HCT116 (cell line): ENCODE results near the gene C1orf167. TPM values are rescaled to one million over a fixed set of nuclear protein-coding genes. Genes with fewer than 3 reads are reported as not detected.

Experiments used
- ATAC-seq: fragments of 200-7000 bp; cut with Tn5 transposase; 2 replicates; pipeline ENCODE4 v1.9.1; 2020; ENCODE audit warnings: mild to moderate bottlenecking, moderate library complexity
- BruUV-seq: library from RNA; stranded (reverse); fragments of 400-500 nt; replicated peaks from 2 replicates; lab custom pipeline; 2021; lab: Mats Ljungman, UMichigan
- CTCF ChIA-PET: fragments of 300-600 bp; sonication (Branson Sonifier 250); formaldehyde crosslinking; loops from one replicate; lab custom pipeline; 2021; ENCODE audit warnings: antibody characterized with exemption; lab: Charles Lee
- POLR2A ChIA-PET: fragments of 300-600, 350-600 bp; sonication (Branson Sonifier 250); formaldehyde crosslinking; loops from one replicate; lab custom pipeline; 2021; ENCODE audit warnings: antibody characterized with exemption; lab: Charles Lee
- RAD21 ChIA-PET, 2 experiments: fragments of 300-600 bp; sonication (Branson Sonifier 250); formaldehyde crosslinking; loops; one replicate each; lab custom pipeline; 2023; ENCODE audit warnings: low total read pairs in 2 of 2; ENCODE audit not compliant: uncharacterized antibody in 2 of 2, unreplicated experiment in 2 of 2, low non-redundant PET in 1 of 2; lab: Charles Lee
- DNase-seq: peaks from one replicate; pipeline ENCODE4 v3.0.0-alpha.2; 2010; ENCODE audit warnings: low read depth, low spot score
- H2AFZ ChIP-seq: fragments of 200-600 bp; shearing (Covaris generic), sonication (generic); 2 replicates; pipeline ENCODE4 v1.6.1; 2017; ENCODE audit warnings: low read depth, mixed run types, mixed read lengths, antibody characterized with exemption, low read length; ENCODE audit not compliant: poor library complexity, severe bottlenecking
- H3K27ac ChIP-seq: 2 replicates; pipeline ENCODE4 v1.5.1; 2012; ENCODE audit warnings: low read depth, low read length
- H3K27me3 ChIP-seq: fragments of 200-600 bp; sonication (generic); 2 replicates; pipeline ENCODE4 v1.6.1; 2016; ENCODE audit warnings: mixed run types, low read length, mixed read lengths; ENCODE audit not compliant: insufficient read depth
- H3K36me3 ChIP-seq, 2 experiments: fragments of 200-500 bp in 1 of 2; fragments of 200-600 bp in 1 of 2; sonication (Bioruptor generic) in 1 of 2; sonication (generic) in 1 of 2; 2 replicates each; pipeline versions ENCODE4 v1.5.1 to v1.6.1; 2014 to 2016; ENCODE audit warnings: low read length in 2 of 2, inconsistent platforms in 1 of 2, mixed read lengths in 1 of 2, mixed run types in 1 of 2; ENCODE audit not compliant: insufficient read depth in 2 of 2, control insufficient read depth in 1 of 2
- H3K4me1 ChIP-seq, 2 experiments: fragments of 200-600 bp in 1 of 2; sonication (generic) in 1 of 2; 2 replicates each; pipeline versions ENCODE4 v1.5.1 to v1.6.1; 2012 to 2017; ENCODE audit warnings: low read length in 2 of 2, inconsistent platforms in 1 of 2, mild to moderate bottlenecking in 1 of 2, mixed read lengths in 1 of 2, mixed run types in 1 of 2, moderate library complexity in 1 of 2; ENCODE audit not compliant: insufficient read depth in 2 of 2, control insufficient read depth in 1 of 2
- H3K4me2 ChIP-seq: fragments of 200-600 bp; sonication (generic); 2 replicates; pipeline ENCODE4 v1.6.1; 2017; ENCODE audit warnings: mixed run types, low read length, mixed read lengths
- H3K4me3 ChIP-seq, 2 experiments: fragments of 200-600 bp in 1 of 2; sonication (generic) in 1 of 2; replicated peaks in 1 of 2; 2 replicates each; pipeline ENCODE4 v1.5.1; 2011 to 2016; ENCODE audit warnings: low read length in 2 of 2, control low read depth in 1 of 2, low read depth in 1 of 2, mild to moderate bottlenecking in 1 of 2, mixed read lengths in 1 of 2, mixed run types in 1 of 2
- H3K79me2 ChIP-seq: fragments of 200-600 bp; sonication (generic); 2 replicates; pipeline ENCODE4 v1.6.1; 2017; ENCODE audit warnings: mild to moderate bottlenecking, mixed run types, low read length, moderate library complexity, mixed read lengths; ENCODE audit not compliant: insufficient read depth
- H3K9ac ChIP-seq: fragments of 200-600 bp; sonication (generic); 2 replicates; pipeline ENCODE4 v1.6.1; 2016; ENCODE audit warnings: low read length, mixed read lengths
- H3K9me2 ChIP-seq: fragments of 200-600 bp; sonication (generic), shearing (Covaris generic); 2 replicates; pipeline ENCODE4 v1.6.1; 2017; ENCODE audit warnings: mixed run types, mild to moderate bottlenecking, moderate library complexity; ENCODE audit not compliant: insufficient read depth
- H3K9me3 ChIP-seq, 2 experiments: fragments of 200-500 bp in 1 of 2; fragments of 200-600 bp in 1 of 2; sonication (Bioruptor generic) in 1 of 2; sonication (generic) in 1 of 2; 2 replicates each; pipeline ENCODE4 v1.6.1; 2014 to 2017; ENCODE audit warnings: low read length in 2 of 2, mixed read lengths in 2 of 2, inconsistent platforms in 1 of 2, low read depth in 1 of 2, mild to moderate bottlenecking in 1 of 2, mixed run types in 1 of 2, moderate library complexity in 1 of 2; ENCODE audit not compliant: control insufficient read depth in 1 of 2, insufficient read depth in 1 of 2
- H4K20me1 ChIP-seq: fragments of 200-600 bp; sonication (generic), shearing (Covaris generic); 2 replicates; pipeline ENCODE4 v1.6.1; 2017; ENCODE audit warnings: mixed run types, mild to moderate bottlenecking, moderate library complexity; ENCODE audit not compliant: insufficient read depth
- ATF3 ChIP-seq: IDR thresholded peaks from 2 replicates; pipeline ENCODE4 v1.6.1; 2012
- CEBPB ChIP-seq: IDR thresholded peaks from 2 replicates; pipeline ENCODE4 v1.6.1; 2012; ENCODE audit warnings: low read depth
- ELF1 ChIP-seq: IDR thresholded peaks from 2 replicates; pipeline ENCODE4 v1.6.1; 2012; ENCODE audit warnings: low read depth, borderline replicate concordance
- EZH2 ChIP-seq: fragments of 200-600 bp; sonication (generic); IDR thresholded peaks from 2 replicates; pipeline ENCODE4 v1.6.1; 2017; ENCODE audit warnings: antibody characterized with exemption, mixed run types
- EZH2phosphoT487 ChIP-seq: fragments of 200-600 bp; IDR thresholded peaks from 2 replicates; pipeline ENCODE4 v1.6.1; 2018; ENCODE audit warnings: antibody characterized with exemption, borderline replicate concordance
- FOSL1 ChIP-seq: IDR thresholded peaks from 2 replicates; pipeline ENCODE4 v1.6.1; 2012; ENCODE audit warnings: low read depth
- POLR2A ChIP-seq: IDR thresholded peaks from 2 replicates; pipeline ENCODE4 v1.7.0; 2011; ENCODE audit warnings: borderline replicate concordance; ENCODE audit not compliant: insufficient read depth, insufficient read length; ENCODE audit errors: extremely low read depth
- SIN3A ChIP-seq: IDR thresholded peaks from 2 replicates; pipeline ENCODE4 v1.6.1; 2012; ENCODE audit warnings: low read depth
- ZBTB33 ChIP-seq: IDR thresholded peaks from 2 replicates; pipeline ENCODE4 v1.6.1; 2011; ENCODE audit warnings: mild to moderate bottlenecking, low read length, moderate library complexity; ENCODE audit not compliant: insufficient replicate concordance; ENCODE audit errors: extremely low read depth
- ZFX ChIP-seq: fragments of 450-650 bp; IDR thresholded peaks from 2 replicates; pipeline ENCODE4 v1.6.1; 2017
- intact Hi-C: fragments of 100-400 bp; cut with micrococcal nuclease; formaldehyde crosslinking; loops from 2 replicates; pipeline ENCODE4 v1.10.0; 2022
- total RNA-seq: library from RNA; stranded (reverse); gene quantifications from one replicate; pipeline ENCODE4 v1.2.1, GENCODE V29; 2021; ENCODE audit not compliant: unreplicated experiment
- TF ChIP-seq, protein P1 (sequence below), 3 experiments: fragments of 200-600 bp in 1 of 3; sonication (generic) in 1 of 3; IDR thresholded peaks in 2 of 3; conservative IDR thresholded peaks in 1 of 3; 2 replicates each; pipeline ENCODE4 v1.5.1; 2012 to 2017; ENCODE audit warnings: low read depth in 2 of 3, low read length in 2 of 3, antibody characterized with exemption in 1 of 3, borderline replicate concordance in 1 of 3, control low read depth in 1 of 3, mild to moderate bottlenecking in 1 of 3, mixed read lengths in 1 of 3, mixed run types in 1 of 3, moderate library complexity in 1 of 3; ENCODE audit not compliant: insufficient read depth in 1 of 3
- TF ChIP-seq, protein P2 (sequence below): IDR thresholded peaks from 2 replicates; pipeline ENCODE4 v1.6.1; 2012; ENCODE audit warnings: low read depth

C1orf167 gene
- total RNA-seq, 1 experiment from 2014 or later = 0.12 TPM

DNA sequence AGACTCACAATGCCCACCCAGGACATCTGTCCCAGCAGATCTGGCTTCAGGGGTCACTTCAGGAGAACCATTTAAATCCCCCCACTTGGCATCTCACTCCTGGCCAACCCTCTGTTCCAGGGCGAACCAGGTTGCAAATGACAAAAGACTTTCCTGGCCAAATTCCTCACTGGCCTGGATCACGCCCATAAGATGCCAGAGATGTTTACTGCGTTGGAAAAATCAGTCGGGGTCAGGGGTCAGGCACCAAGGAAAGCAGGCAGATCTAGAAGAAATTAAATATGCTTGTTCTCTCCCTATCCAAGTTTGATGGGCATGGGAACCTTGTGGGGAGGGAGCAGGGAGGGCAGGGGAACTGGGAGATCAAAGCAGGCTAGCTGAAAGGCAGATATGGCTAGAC lies 40.7 kb upstream of the C1orf167 start:
- RAD21 ChIA-PET = no interaction called here
- Histone ChIP-seq H3K27me3 (no peaks in the 10 kb centered on the region), H3K9ac (no peak overlapping the region), H2AFZ (no peak overlapping the region), H3K36me3 (no peaks in the 10 kb centered on the region)
- ATAC-seq = no peak
- DNase-seq = no peak
- POLR2A ChIA-PET = no interaction called here
- no peak for TF ChIP-seq SIN3A
- TF ChIP-seq ELF1 = no peak
- TF ChIP-seq, all 23 proteins: peak for 0
- Histone ChIP-seq H3K79me2 (no peaks in the 10 kb centered on the region), H3K9me2 (no peaks in the 10 kb centered on the region), H3K27ac (no peak overlapping the region), H3K4me1 (peaks cover 0 to 16% of the 10 kb centered on the region in 2 experiments; a peak in 2 of 4 replicates), H3K4me2 (peak overlapping the region; percentile 19; the same call in 1 of the 2 replicates), H3K4me3 (no peak overlapping the region), H4K20me1 (no peaks in the 10 kb centered on the region), H3K9me3 (no peaks in the 10 kb centered on the region)
- BruUV-seq = no TSS peak
- CTCF ChIA-PET = interaction anchor here (1.7 kb wide), 1 partner anchor 71 kb away, joined by 5 read pairs; no protein-coding TSS in a partner anchor
- intact Hi-C loops = no loop called here

GRCh38 chr1:11722538-11722937 lies 39.5 kb upstream of the C1orf167 start:
- no TSS peak for BruUV-seq
- no peak overlapping the region for H3K4me3 ChIP-seq
- no peaks in the 10 kb centered on the region for H3K9me3 ChIP-seq
- no peaks in the 10 kb centered on the region for H3K27me3 ChIP-seq
- peaks cover 0 to 16% of the 10 kb centered on the region in 2 experiments; a peak in 2 of 4 replicates for H3K4me1 ChIP-seq
- intact Hi-C loops = no loop called here
- ChIA-PET CTCF (interaction anchor here (1.7 kb wide), 2 partner anchors 69 to 72 kb away, joined by 4 to 5 read pairs; partner anchors contain the start of gene FBXO2), RAD21 (no interaction called here), POLR2A (interaction anchor here (0.7 kb wide), 1 partner anchor 538 kb away, joined by 3 read pairs; no protein-coding TSS in a partner anchor)
- no peak overlapping the region for H3K4me2 ChIP-seq
- no peak overlapping the region for H2AFZ ChIP-seq
- no peak overlapping the region for H3K9ac ChIP-seq
- no peaks in the 10 kb centered on the region for H4K20me1 ChIP-seq
- ATAC-seq (no peak), DNase-seq (no peak)
- no peaks in the 10 kb centered on the region for H3K79me2 ChIP-seq
- H3K27ac ChIP-seq = no peak overlapping the region
- H3K36me3 ChIP-seq = no peaks in the 10 kb centered on the region
- no peaks in the 10 kb centered on the region for H3K9me2 ChIP-seq
- TF ChIP-seq ATF3 = no peak
- TF ChIP-seq EZH2phosphoT487 = no peak
- TF ChIP-seq, protein P1, sequence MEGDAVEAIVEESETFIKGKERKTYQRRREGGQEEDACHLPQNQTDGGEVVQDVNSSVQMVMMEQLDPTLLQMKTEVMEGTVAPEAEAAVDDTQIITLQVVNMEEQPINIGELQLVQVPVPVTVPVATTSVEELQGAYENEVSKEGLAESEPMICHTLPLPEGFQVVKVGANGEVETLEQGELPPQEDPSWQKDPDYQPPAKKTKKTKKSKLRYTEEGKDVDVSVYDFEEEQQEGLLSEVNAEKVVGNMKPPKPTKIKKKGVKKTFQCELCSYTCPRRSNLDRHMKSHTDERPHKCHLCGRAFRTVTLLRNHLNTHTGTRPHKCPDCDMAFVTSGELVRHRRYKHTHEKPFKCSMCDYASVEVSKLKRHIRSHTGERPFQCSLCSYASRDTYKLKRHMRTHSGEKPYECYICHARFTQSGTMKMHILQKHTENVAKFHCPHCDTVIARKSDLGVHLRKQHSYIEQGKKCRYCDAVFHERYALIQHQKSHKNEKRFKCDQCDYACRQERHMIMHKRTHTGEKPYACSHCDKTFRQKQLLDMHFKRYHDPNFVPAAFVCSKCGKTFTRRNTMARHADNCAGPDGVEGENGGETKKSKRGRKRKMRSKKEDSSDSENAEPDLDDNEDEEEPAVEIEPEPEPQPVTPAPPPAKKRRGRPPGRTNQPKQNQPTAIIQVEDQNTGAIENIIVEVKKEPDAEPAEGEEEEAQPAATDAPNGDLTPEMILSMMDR (IDR thresholded peaks at IDR 0.05 in 2 of 3, conservative IDR thresholded peaks at IDR 0.05 in 1 of 3; ENCODE audit: borderline replicate concordance in 1 of 3, insufficient read depth in 1 of 3, low read depth in 2 of 3, low read length in 2 of 3) = no peak
- TF ChIP-seq FOSL1 = no peak
- no peak for TF ChIP-seq EZH2
- no peak for TF ChIP-seq ELF1
- no peak for TF ChIP-seq POLR2A
- TF ChIP-seq CEBPB = no peak
- TF ChIP-seq ZFX = no peak
- TF ChIP-seq ZBTB33 = no peak
- TF ChIP-seq, protein P2, sequence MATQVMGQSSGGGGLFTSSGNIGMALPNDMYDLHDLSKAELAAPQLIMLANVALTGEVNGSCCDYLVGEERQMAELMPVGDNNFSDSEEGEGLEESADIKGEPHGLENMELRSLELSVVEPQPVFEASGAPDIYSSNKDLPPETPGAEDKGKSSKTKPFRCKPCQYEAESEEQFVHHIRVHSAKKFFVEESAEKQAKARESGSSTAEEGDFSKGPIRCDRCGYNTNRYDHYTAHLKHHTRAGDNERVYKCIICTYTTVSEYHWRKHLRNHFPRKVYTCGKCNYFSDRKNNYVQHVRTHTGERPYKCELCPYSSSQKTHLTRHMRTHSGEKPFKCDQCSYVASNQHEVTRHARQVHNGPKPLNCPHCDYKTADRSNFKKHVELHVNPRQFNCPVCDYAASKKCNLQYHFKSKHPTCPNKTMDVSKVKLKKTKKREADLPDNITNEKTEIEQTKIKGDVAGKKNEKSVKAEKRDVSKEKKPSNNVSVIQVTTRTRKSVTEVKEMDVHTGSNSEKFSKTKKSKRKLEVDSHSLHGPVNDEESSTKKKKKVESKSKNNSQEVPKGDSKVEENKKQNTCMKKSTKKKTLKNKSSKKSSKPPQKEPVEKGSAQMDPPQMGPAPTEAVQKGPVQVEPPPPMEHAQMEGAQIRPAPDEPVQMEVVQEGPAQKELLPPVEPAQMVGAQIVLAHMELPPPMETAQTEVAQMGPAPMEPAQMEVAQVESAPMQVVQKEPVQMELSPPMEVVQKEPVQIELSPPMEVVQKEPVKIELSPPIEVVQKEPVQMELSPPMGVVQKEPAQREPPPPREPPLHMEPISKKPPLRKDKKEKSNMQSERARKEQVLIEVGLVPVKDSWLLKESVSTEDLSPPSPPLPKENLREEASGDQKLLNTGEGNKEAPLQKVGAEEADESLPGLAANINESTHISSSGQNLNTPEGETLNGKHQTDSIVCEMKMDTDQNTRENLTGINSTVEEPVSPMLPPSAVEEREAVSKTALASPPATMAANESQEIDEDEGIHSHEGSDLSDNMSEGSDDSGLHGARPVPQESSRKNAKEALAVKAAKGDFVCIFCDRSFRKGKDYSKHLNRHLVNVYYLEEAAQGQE = no peak
